Stimulated activated CD4-positive, alpha-beta T cell treated with anti-CD3 and anti-CD28 coated beads, TNF-alpha, amount 100 ng/mL, for 1 hour (primary cell): ENCODE results near the gene FYB2.

Experiments
- DNase-seq, 3 donors: peaks; one replicate each; pipeline ENCODE4 v3.0.0-alpha.2; 2020; ENCODE audit warnings: low read depth in 3 of 3, low spot score in 1 of 3

FYB2 gene

DNA sequence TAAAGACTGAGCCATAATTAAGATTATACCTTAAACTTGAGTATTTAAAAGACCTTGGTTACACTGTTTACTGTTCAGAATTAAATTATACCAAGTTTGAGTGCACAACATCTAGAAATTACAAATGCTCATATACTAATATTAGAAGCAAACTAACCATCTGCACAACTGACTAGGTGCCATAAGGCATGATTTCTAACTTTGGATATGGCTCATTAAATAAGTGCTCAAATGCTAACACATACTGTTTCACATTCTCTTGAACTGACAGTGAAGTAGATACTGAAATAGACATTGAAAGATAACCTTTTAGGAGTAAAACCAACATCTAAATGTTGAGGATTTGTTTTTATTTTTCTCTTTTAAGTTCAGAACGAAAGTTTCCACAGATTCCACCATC lies 100.0 kb downstream of the FYB2 start:
- no peak for DNase-seq

DNA sequence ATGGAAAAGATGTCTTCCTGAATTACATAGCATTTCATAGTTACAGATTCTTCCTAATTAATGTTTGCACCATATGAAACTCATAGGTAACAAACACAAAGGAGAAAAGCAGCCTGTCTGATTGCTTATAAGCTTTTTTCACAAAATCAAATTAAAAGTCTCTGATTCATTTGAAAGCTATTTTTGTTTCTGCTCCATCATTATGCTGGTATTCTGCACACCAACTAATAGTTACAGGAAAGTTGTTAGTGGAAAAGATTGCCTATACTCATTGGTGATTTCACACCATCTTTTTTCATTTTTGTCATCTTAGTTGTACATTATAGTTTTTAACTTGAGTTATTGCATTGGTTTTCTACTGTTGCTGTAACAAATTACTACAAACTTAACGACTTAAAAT lies 104.0 kb downstream of the FYB2 start:
- no peak for DNase-seq

DNA sequence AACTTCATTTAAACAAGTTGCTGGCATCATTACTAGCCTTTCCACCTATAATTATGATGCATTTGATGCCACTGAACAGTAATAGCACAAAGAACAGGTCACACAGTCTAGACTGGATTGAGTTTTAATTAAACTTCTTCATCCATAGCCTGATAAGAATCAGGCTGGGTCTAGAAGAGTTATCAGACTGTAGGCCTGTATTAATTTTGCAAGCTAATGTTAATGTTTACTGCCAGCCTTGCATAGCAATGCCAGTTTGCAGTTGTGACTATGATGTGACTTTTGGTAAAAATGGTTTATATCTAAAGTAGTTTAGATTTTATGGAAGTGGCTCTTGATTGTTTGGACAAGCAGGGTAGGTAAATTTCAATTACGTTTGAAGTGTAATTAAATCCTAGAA lies 106.1 kb downstream of the FYB2 start:
- DNase-seq, result no peak

DNA sequence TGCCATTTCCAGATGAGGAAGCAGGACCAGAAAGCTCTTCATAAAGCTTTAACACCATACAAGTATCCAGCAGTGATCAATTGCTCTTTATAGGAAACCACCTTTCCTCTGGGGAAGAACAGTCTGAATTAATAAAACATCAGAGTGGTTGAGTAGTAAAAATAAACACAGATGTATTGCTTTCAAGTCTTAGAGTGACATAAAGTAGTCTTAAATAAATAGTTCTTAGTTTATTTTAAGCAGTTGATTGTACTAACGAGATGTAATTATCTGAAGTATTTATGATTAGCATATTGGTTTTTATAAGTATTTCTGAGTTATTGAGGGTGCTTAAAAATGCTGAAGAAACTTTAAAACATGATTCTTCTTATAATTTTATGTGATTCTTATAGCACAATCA lies 107.1 kb downstream of the FYB2 start:
- no peak for DNase-seq

DNA sequence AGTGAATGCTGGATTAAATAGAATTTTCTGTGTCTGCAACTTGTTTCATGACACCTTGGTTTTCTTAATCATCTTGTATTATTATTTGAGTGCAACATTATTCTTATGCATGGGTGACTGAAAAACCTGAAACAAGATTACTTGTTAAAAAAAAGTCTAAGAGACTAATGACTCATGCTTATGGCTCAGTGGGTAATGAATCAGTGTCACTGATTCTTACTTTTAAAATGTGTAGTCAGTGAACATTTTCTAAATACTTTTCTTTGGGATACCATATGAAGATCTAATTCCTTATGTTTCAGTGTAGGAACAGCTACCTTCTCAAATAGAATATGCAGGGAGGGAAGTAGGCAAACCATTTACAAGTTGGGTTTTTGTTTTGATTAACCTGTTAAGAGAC lies 108.6 kb downstream of the FYB2 start:
- DNase-seq, result no peak

DNA sequence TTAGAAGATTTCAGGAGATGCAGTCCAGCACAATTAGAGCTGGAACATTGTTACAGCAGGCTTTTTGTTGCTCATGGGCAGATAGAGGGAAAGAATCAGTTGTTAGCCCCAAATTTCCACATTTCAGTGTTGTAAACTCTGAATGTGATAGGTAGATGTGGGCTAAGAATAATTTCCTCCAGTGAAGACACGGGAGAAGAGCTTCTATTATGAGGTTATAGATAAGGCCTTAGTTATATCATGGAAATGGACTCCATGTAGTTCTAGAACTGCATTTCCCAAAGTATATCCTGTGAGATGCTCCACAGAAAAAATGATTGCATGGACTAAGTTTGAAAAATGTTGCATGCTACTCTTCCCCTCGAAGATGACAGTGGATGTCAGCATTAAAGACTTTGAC lies 109.2 kb downstream of the FYB2 start:
- no peak for DNase-seq

DNA sequence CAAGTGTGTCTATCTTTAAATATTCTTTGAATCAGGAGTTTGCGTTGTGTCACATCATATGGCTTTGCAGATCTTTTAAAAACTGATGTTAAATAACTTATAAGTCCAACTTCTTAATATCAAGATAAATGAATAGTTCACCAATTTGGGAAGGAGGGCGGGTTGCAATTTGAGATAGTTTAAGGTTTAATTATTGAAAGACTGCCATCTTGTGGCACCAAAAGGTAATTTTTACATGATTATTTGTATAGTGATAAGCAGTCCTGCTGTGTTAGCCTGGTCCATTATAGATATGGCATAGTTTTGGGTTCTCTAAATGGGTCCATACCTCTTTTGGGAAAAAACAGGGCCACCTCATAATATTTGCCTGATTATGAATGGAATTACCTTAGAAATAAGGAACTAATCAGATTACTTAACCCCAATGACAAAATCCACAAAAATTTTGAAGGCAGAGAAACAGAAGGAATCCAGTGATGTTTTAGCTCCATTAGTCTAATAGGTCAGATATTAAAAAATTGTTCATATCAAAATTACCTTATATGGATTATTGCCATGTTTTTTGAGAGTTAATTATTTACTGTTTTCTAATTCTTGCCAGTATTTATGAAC lies 109.8 kb downstream of the FYB2 start:
- DNase-seq, result no peak

DNA sequence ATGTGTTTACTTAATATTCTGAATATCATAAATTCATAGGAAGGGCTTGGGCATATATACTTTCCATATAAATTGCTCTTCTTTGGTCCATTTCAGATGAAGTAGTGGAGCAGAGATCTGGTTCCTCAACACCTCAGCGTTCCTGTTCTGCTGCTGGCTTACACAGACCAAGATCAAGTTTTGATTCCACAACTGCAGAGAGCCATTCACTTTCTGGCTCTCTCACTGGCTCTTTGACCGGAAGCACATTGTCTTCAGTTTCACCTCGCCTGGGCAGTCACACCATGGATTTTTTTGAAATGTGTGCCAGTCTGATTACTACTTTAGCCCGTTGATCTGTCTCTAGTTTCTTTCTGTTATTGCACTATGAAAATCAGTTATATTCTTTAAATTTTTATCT lies 111.8 kb downstream of the FYB2 start:
- DNase-seq, result no peak

DNA sequence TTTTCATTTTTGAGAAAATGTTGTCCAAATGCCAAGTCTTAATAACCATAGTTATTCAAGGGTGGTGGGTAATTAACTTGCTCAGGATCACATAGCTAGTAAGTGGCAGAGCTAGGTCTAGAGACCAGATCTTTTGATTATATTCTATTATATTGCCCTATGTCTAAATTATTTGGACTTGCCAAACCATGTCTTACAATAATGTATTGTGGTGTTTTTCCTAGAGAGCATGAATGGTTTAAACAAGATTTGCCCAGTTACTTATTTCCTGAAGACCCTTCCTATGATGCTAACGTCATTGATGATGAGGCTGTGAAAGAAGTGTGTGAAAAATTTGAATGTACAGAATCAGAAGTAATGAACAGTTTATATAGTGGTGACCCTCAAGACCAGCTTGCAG lies 115.5 kb downstream of the FYB2 start:
- no peak for DNase-seq

DNA sequence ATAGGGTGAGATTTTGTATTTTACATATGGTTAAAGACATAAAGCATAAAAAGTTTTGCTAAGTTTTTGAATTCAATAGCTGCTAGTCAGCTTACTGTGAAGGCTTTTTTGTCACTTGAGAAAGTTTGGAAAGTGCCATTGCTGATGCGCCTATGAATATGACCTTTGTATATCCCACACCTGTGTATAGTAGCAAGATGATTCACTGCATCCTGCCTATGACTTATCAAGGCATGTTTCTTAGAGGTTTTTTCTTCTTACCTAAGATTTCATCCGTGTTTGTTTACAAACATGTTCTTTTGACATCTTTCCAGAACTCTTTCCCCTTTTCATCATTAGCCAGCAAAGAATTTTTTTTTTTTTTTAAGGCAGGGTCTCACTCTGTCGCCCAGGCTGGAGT lies 122.5 kb downstream of the FYB2 start:
- DNase-seq, result no peak

DNA sequence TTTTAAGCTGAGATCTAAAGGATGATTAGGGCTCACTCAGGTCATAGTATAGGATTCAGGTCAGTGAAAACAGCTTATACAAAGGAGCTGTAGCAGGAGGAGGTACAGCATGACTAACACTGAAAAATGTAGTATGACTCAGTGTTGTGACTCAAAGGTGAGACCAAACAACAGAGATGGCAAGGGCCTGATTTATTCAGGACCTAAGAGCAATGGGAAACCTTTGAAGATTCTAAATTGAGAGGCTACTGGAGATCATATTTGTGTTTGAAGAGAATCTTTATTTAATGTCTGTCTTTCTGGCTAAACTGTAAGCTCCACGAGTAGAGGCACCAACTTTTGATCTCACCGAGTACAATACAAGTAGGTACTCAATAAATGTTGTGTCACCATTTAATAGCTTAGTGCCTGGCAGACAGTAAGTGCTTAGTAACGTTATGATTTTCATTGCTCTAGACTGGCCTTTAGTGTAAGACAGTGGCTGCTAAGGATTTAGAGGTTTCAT lies 130.6 kb downstream of the FYB2 start:
- no peak for DNase-seq

DNA sequence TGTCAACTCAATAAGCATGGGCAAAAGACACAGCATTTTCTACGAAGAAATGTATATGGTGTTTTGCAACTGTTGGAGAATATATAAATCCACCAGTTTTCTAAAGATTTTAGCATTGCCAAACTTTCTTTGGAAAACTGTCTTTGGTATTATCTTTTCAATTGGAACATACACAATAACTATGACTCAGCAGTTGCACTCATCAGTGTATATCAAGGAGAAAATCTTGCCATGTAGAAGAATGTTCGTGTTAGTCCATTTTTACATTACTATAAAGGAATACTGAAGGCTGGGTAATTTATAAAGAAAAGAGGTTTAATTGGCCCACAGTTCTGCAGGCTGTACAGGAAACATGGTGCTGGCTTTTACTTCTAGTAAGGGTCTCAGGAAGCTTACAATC lies 133.0 kb downstream of the FYB2 start:
- no peak for DNase-seq

DNA sequence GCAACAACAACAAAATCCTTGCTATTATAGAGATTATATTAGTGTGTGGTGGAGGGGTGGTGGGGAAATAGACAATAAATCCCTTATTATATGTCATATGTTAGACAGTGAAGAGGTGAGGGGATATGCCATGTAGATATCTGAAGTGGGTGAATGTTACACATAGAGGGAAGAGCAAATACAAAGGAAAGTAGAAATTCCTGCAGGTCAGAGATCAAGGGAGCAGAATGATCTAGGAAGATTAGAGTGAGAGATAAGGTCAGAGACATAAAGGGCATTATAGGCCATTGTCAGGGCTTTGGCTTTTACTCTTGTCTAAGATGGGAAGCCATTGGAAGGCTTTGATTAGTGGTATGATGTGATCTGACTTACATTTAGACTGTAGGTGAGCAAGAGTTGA lies 135.6 kb downstream of the FYB2 start:
- no peak for DNase-seq

DNA sequence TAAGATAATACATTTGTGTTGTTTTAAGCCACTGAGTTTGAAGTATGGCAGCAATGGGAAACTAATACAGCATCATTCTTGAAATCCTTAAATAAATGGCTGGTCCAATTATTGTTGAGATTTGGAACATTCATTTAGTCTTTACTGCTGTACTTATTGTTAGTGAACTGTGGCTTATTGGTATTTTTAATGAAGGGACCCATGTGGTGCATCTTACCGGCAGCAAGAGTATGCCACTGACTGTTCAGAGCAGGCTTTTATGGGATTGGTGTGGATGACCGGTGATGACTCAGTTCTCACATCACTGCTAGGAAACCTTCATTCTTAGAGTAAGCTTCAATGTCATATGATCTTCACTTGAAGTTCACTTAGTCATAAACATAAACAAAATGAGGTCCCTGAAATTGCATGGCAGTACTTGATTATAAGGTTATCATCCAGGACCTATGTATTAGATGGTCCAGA lies 142.6 kb downstream of the FYB2 start:
- no peak for DNase-seq

DNA sequence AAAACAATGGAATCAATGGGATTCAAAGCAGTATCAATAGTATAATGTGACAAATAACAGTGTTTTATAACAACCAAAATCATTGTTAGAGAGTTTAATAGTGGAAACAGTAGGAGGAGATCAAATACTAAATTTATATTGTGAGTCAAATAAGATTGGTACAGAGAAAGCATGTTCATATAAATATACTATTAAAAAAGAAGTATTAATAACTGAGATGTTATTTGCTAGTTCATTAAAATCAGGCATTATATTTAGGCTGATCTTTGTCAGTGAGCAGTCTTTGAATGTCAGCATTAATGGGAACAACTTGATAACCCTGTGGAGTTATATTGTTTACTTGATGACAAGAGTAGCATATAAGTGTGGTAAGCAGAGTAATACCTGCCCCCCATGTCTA lies 143.4 kb downstream of the FYB2 start:
- no peak for DNase-seq

DNA sequence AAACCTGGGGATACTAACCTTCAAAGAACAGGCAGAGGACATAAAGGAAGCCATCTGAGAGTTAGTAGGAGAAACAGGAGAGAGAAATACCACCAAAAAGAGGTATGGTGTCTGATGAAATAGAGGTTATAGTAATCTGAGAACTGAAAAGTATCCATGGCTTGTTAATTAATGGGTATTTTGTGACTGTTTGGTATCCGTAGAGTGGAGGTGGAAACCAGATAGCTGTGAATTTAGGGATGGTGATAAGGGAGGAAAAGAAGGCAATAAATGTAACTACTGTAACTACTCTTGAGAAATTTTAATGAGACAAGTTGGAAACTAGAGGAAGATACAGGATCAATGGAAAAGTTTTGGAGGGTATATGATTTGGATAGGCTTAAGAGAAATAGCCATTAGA lies 146.6 kb downstream of the FYB2 start:
- DNase-seq, result no peak

DNA sequence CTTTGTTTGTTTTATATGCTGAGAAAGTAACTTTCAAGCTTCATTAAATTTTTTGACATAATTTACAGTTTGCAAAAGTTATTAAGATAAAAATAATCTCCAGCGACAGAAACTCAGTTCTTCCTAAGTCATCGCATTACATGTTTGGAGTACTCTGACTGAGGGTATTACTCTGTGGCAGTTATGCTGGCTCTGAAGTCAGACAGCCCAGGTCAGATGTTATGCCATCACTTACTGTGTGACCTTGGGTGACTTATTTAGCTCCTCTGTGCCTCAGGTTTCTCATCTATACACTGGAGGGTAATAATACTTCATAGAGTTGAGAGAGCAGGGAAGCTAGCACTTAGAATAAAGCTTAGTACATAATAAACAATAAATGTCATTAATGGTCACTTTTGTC lies 147.7 kb downstream of the FYB2 start:
- no peak for DNase-seq

DNA sequence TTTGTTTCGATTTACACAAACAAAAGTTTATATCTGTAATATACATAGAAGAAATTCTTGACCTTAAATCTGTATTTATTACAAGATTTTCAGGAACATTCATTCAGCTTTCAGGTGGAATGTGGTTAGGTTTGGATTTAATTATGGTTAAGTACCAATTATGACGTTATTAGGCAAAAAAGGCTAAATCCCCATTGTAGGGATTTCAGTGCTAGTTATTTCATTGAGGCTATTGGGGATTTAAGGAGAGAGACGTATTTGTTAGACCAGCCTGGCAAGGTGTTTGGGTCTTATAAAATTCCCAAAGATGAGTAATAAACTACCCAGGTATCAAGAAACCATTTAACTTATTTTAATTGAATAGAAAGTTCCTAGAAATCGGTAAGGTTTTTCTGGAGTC lies 148.1 kb downstream of the FYB2 start:
- DNase-seq, result no peak

DNA sequence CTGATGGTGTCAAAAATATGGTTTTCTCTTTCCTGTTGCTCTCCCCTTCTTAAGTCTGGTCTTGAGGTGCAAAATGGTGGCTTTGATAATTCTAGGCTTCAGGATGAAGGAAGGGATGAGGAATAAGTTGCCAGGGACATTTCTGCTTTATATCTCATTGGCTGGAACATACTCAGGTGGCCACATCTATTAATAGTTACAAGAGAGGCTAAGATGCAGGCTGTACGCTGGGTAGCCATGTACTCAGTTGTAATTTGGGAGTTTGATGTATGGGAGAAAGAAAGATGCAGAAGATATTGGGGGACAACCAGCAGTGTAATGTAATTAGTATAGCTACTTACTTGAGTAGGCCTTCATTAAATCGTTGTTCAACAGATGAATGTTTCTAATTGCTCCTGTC lies 148.9 kb downstream of the FYB2 start:
- no peak for DNase-seq
